Erythroblast (primary cell): ENCODE results near the gene WDR19.

Experiments used
- GATA1 ChIP-seq: IDR thresholded peaks from 2 replicates; pipeline ENCODE4 v1.6.1; 2011; ENCODE audit warnings: low read depth, mild to moderate bottlenecking, control low read depth, low read length, moderate library complexity
- POLR2A ChIP-seq: IDR thresholded peaks from 2 replicates; pipeline ENCODE4 v1.6.1; 2011; ENCODE audit warnings: mild to moderate bottlenecking, low read length

DNA sequence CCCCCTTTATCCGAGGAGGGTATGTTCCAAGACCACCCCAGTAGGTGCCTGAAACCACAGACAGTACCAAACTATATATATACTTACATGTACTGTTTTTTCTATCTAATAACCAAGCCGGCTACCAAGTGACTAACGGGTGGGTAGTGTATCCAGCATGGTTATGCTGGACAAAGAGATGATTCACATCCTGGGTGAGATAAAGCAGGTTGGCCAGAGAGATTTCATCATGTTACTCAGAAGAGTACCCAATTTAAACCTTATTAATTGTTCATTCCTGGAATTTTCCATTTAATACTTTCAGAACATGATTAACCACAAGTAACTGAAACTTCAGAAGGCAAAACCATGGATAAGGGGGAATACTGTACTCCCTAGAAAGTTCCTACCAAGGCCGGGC is 137.3 kb downstream of the WDR19 start:
- TF ChIP-seq POLR2A (no peak), GATA1 (no peak)
